ENCODE measurements around the gene SLIT3.

The SLIT3 gene

GRCh38 chr5:169260896-169261569 lies 39.9 kb downstream of the SLIT3 start:
- no peak for DNase-seq

GRCh38 chr5:169258372-169259000 lies 42.5 kb downstream of the SLIT3 start:
- no peak for DNase-seq

- DNase-seq, result no peak
Observed at GRCh38 chr5:169256191-169256590, 44.7 kb downstream of the SLIT3 start.

GRCh38 chr5:169253071-169253470 lies 47.9 kb downstream of the SLIT3 start:
- DNase-seq, result no peak

- no peak for DNase-seq
Observed at GRCh38 chr5:169251333-169252084, 49.4 kb downstream of the SLIT3 start.

- DNase-seq, result no peak
Observed at GRCh38 chr5:169250887-169251286, 50.1 kb downstream of the SLIT3 start.

- no peak for DNase-seq
Observed at GRCh38 chr5:169248996-169249395, 51.9 kb downstream of the SLIT3 start.

GRCh38 chr5:169248550-169248949 lies 52.4 kb downstream of the SLIT3 start:
- no peak for DNase-seq

GRCh38 chr5:169244812-169245211 lies 56.1 kb downstream of the SLIT3 start:
- no peak for DNase-seq

- DNase-seq, result no peak
Observed at GRCh38 chr5:169243651-169244422, 57.1 kb downstream of the SLIT3 start.

- DNase-seq, result no peak
Observed at GRCh38 chr5:169242849-169243186, 58.1 kb downstream of the SLIT3 start.

- DNase-seq, result no peak
Observed at GRCh38 chr5:169242175-169242848, 58.6 kb downstream of the SLIT3 start.

- DNase-seq, result no peak
Observed at GRCh38 chr5:169229342-169229892, 71.5 kb downstream of the SLIT3 start.

- DNase-seq, result no peak
Observed at GRCh38 chr5:169226895-169227294, 74.0 kb downstream of the SLIT3 start.

GRCh38 chr5:169225830-169226356 lies 75.0 kb downstream of the SLIT3 start:
- DNase-seq, result no peak

GRCh38 chr5:169223595-169223953 lies 77.4 kb downstream of the SLIT3 start:
- DNase-seq, result no peak

- DNase-seq, result no peak
Observed at GRCh38 chr5:169222934-169223594, 77.9 kb downstream of the SLIT3 start.

- no peak for DNase-seq
Observed at GRCh38 chr5:169221519-169221918, 79.4 kb downstream of the SLIT3 start.

- no peak for DNase-seq
Observed at GRCh38 chr5:169219961-169220360, 81.0 kb downstream of the SLIT3 start.

- no peak for DNase-seq
Observed at GRCh38 chr5:169219351-169219750, 81.6 kb downstream of the SLIT3 start.

- DNase-seq, result no peak
Observed at GRCh38 chr5:169218861-169219260, 82.1 kb downstream of the SLIT3 start.

- no peak for DNase-seq
Observed at GRCh38 chr5:169218176-169218575, 82.8 kb downstream of the SLIT3 start.

All from DMS 273 treated with DMSO at 0.1 percent for 48 hours (cell line).